ENCODE data around the gene NKD1.

The NKD1 gene

DNA sequence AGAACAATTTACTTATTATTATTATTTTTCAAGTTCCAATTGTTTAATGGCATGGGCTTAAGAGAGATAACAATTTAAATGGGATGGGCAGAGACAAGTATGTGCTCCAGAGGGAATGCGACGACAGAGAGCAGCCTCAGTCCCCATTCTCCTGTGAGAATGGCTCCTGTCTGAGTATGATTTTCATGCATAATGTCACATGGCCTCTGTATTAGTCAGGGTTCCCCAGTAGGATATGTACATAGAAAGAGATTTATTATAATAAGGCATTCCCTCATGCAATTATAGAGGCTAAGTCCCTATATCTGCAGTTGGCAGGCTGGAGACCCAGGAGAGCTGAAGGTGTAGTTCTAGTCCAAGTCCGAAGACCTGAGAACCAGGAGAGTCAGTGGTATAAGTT, 22.9 kb upstream of the NKD1 start:
- Histone ChIP-seq H3K27me3 (ENCODE audit: control insufficient read depth in 3 of 3, insufficient read depth in 3 of 3, low read depth in 1 of 3, low read length in 3 of 3) (no peaks in the 10 kb centered on the region), H3K4ac (ENCODE audit: low read length) (no peak overlapping the region), H3K9me3 (replicated peaks in 1 of 2; ENCODE audit: control insufficient read depth in 2 of 2, insufficient read depth in 1 of 2, low read depth in 1 of 2, low read length in 2 of 2) (peaks cover 3 to 12% of the 10 kb centered on the region in 2 donors), H3K4me3 (ENCODE audit: low read length in 2 of 2) (no peak overlapping the region), H2AK5ac (ENCODE audit: low read depth, low read length) (no peak overlapping the region), H3K4me1 (ENCODE audit: control insufficient read depth in 2 of 2, insufficient read depth in 1 of 2, low read depth in 1 of 2, low read length in 2 of 2) (peaks cover 0 to 2% of the 10 kb centered on the region in 2 donors), H4K91ac (ENCODE audit: low read depth, low read length, poor library complexity) (no peak overlapping the region), H3K27ac (replicated peaks; ENCODE audit: low read length) (no peak overlapping the region), H3K79me1 (ENCODE audit: low read depth, low read length) (no peaks in the 10 kb centered on the region), H3K36me3 (replicated peaks in 1 of 2; ENCODE audit: control insufficient read depth in 2 of 2, insufficient read depth in 2 of 2, low read length in 2 of 2) (no peaks in the 10 kb centered on the region), H3K9ac (ENCODE audit: low read depth, low read length, poor library complexity) (no peak overlapping the region), H3K14ac (ENCODE audit: low read length) (no peak overlapping the region), H3K18ac (ENCODE audit: low read length) (no peak overlapping the region), H2BK12ac (ENCODE audit: low read length) (no peak overlapping the region), H3K23ac (ENCODE audit: low read depth, low read length, poor library complexity) (no peak overlapping the region), H2BK15ac (ENCODE audit: low read length) (no peak overlapping the region), H2BK120ac (ENCODE audit: low read depth, low read length) (no peak overlapping the region), H2BK5ac (ENCODE audit: low read length) (no peak overlapping the region), H2AFZ (ENCODE audit: low read length) (no peak overlapping the region), H3K4me2 (ENCODE audit: insufficient read depth, low read length, poor library complexity, severe bottlenecking) (no peak overlapping the region), H4K8ac (ENCODE audit: low read depth, low read length) (no peak overlapping the region)
- no peak for DNase-seq (ENCODE audit: low spot score)
- no CpG with 5 or more reads among the region's 3 CpGs for WGBS, 2 donors (ENCODE audit: extremely low coverage in 2 of 2, insufficient read length in 2 of 2, insufficient replicate concordance in 1 of 2)

DNA sequence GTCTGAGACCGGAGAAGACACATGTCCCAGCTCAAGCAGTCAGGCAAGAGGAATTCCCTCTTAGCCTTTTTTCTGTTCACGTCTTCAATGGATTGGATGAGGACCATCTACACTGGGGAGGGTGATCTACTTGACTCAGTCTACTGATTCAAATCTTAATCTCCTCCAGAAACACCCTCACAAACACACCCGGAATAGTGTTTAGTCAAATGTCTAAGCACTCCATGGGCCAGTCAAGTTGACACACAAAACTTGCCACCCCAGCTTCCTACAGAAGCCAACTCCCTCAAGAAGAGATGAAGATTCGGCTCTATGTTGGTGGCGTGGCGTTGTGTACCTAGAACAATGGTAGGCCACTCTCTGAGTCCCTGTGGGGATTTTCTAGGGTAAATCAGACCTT, 22.5 kb upstream of the NKD1 start:
- Histone ChIP-seq H2AK5ac (ENCODE audit: low read depth, low read length) (no peak overlapping the region), H4K91ac (ENCODE audit: low read depth, low read length, poor library complexity) (no peak overlapping the region), H2BK12ac (ENCODE audit: low read length) (no peak overlapping the region), H3K4me2 (ENCODE audit: insufficient read depth, low read length, poor library complexity, severe bottlenecking) (no peak overlapping the region), H2BK15ac (ENCODE audit: low read length) (no peak overlapping the region), H2AFZ (ENCODE audit: low read length) (no peak overlapping the region), H3K79me1 (ENCODE audit: low read depth, low read length) (no peaks in the 10 kb centered on the region), H3K18ac (ENCODE audit: low read length) (no peak overlapping the region), H3K14ac (ENCODE audit: low read length) (no peak overlapping the region), H3K4ac (ENCODE audit: low read length) (no peak overlapping the region), H3K36me3 (replicated peaks in 1 of 2; ENCODE audit: control insufficient read depth in 2 of 2, insufficient read depth in 2 of 2, low read length in 2 of 2) (no peaks in the 10 kb centered on the region), H3K23ac (ENCODE audit: low read depth, low read length, poor library complexity) (no peak overlapping the region), H3K4me1 (ENCODE audit: control insufficient read depth in 2 of 2, insufficient read depth in 1 of 2, low read depth in 1 of 2, low read length in 2 of 2) (peaks cover 0 to 2% of the 10 kb centered on the region in 2 donors), H4K8ac (ENCODE audit: low read depth, low read length) (no peak overlapping the region), H3K27ac (replicated peaks; ENCODE audit: low read length) (no peak overlapping the region), H2BK120ac (ENCODE audit: low read depth, low read length) (no peak overlapping the region), H3K9me3 (replicated peaks in 1 of 2; ENCODE audit: control insufficient read depth in 2 of 2, insufficient read depth in 1 of 2, low read depth in 1 of 2, low read length in 2 of 2) (peaks cover 3 to 14% of the 10 kb centered on the region in 2 donors), H3K27me3 (ENCODE audit: control insufficient read depth in 3 of 3, insufficient read depth in 3 of 3, low read depth in 1 of 3, low read length in 3 of 3) (no peaks in the 10 kb centered on the region), H3K4me3 (ENCODE audit: low read length in 2 of 2) (no peak overlapping the region), H3K9ac (ENCODE audit: low read depth, low read length, poor library complexity) (no peak overlapping the region), H2BK5ac (ENCODE audit: low read length) (no peak overlapping the region)
- no peak for DNase-seq (ENCODE audit: low spot score)
- WGBS, 2 donors (ENCODE audit: extremely low coverage in 2 of 2, insufficient read length in 2 of 2, insufficient replicate concordance in 1 of 2): no CpG with 5 or more reads among the region's 6 CpGs

DNA sequence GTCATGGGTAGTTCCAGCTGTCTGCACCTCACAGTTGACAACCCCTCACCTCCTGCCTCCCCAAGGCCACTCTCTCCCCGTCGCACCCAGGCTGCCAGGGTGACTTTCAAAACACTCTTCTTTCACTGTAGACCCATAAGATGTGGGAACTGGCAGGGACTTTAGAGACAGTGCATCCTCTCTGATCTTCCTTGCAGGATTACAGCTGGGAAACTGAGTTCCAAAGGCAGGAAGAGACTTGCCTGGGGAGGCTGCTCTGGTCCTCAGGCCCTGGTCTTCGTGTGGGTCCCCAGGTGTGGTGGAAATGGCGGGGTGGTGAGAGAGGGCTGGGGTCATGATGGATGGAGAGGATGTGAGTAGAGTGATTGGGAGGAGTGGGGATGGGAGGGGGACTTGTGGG, 21.9 kb upstream of the NKD1 start:
- DNase-seq (ENCODE audit: low spot score): no peak
- Histone ChIP-seq H3K18ac (ENCODE audit: low read length) (no peak overlapping the region), H3K9ac (ENCODE audit: low read depth, low read length, poor library complexity) (no peak overlapping the region), H4K8ac (ENCODE audit: low read depth, low read length) (no peak overlapping the region), H3K27ac (replicated peaks; ENCODE audit: low read length) (no peak overlapping the region), H3K14ac (ENCODE audit: low read length) (peak overlapping the region; percentile 42), H3K9me3 (replicated peaks in 1 of 2; ENCODE audit: control insufficient read depth in 2 of 2, insufficient read depth in 1 of 2, low read depth in 1 of 2, low read length in 2 of 2) (peaks cover 5 to 14% of the 10 kb centered on the region in 2 donors), H2AFZ (ENCODE audit: low read length) (no peak overlapping the region), H3K27me3 (ENCODE audit: control insufficient read depth in 3 of 3, insufficient read depth in 3 of 3, low read depth in 1 of 3, low read length in 3 of 3) (peaks cover 0 to under 1% (median 0%) of the 10 kb centered on the region in 3 experiments), H2BK15ac (ENCODE audit: low read length) (no peak overlapping the region), H2AK5ac (ENCODE audit: low read depth, low read length) (no peak overlapping the region), H3K4me1 (ENCODE audit: control insufficient read depth in 2 of 2, insufficient read depth in 1 of 2, low read depth in 1 of 2, low read length in 2 of 2) (peaks cover 0 to 2% of the 10 kb centered on the region in 2 donors), H2BK120ac (ENCODE audit: low read depth, low read length) (no peak overlapping the region), H3K23ac (ENCODE audit: low read depth, low read length, poor library complexity) (no peak overlapping the region), H3K4me2 (ENCODE audit: insufficient read depth, low read length, poor library complexity, severe bottlenecking) (no peak overlapping the region), H3K79me1 (ENCODE audit: low read depth, low read length) (no peaks in the 10 kb centered on the region), H2BK5ac (ENCODE audit: low read length) (no peak overlapping the region), H2BK12ac (ENCODE audit: low read length) (no peak overlapping the region), H3K4ac (ENCODE audit: low read length) (no peak overlapping the region), H3K4me3 (ENCODE audit: low read length in 2 of 2) (peak overlapping the region in 1 of 2 donors; percentile 12), H3K36me3 (replicated peaks in 1 of 2; ENCODE audit: control insufficient read depth in 2 of 2, insufficient read depth in 2 of 2, low read length in 2 of 2) (no peaks in the 10 kb centered on the region), H4K91ac (ENCODE audit: low read depth, low read length, poor library complexity) (no peak overlapping the region)
- no CpG with 5 or more reads among the region's 4 CpGs for WGBS, 2 donors (ENCODE audit: extremely low coverage in 2 of 2, insufficient read length in 2 of 2, insufficient replicate concordance in 1 of 2)

DNA sequence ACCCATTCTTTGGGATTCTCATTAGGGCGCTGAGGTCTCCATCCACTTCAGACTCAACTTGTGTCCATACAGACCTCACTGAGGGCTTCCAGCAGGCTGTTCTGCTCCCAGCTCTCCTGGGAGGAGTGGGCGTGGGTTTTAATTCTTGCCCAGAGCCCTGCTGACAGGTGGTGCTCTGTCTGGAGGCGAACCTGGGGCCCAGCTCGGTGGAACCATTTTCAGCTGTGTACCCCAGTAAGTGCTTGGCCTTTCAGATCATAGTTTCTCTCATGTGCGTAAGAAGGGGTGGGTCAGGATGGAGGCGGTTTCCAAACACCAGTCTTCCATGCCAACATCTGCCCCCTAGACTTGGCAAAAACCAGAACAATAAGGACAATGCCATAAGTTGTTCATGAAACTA, 21.4 kb upstream of the NKD1 start:
- Histone ChIP-seq H2BK12ac (ENCODE audit: low read length) (no peak overlapping the region), H4K91ac (ENCODE audit: low read depth, low read length, poor library complexity) (no peak overlapping the region), H3K79me1 (ENCODE audit: low read depth, low read length) (no peaks in the 10 kb centered on the region), H3K23ac (ENCODE audit: low read depth, low read length, poor library complexity) (no peak overlapping the region), H3K27ac (replicated peaks; ENCODE audit: low read length) (no peak overlapping the region), H3K4me2 (ENCODE audit: insufficient read depth, low read length, poor library complexity, severe bottlenecking) (no peak overlapping the region), H3K9ac (ENCODE audit: low read depth, low read length, poor library complexity) (no peak overlapping the region), H3K9me3 (replicated peaks in 1 of 2; ENCODE audit: control insufficient read depth in 2 of 2, insufficient read depth in 1 of 2, low read depth in 1 of 2, low read length in 2 of 2) (peaks cover 5 to 14% of the 10 kb centered on the region in 2 donors), H3K27me3 (ENCODE audit: control insufficient read depth in 3 of 3, insufficient read depth in 3 of 3, low read depth in 1 of 3, low read length in 3 of 3) (peaks cover 0 to 2% (median 0%) of the 10 kb centered on the region in 3 experiments), H3K14ac (ENCODE audit: low read length) (no peak overlapping the region), H4K8ac (ENCODE audit: low read depth, low read length) (no peak overlapping the region), H3K36me3 (replicated peaks in 1 of 2; ENCODE audit: control insufficient read depth in 2 of 2, insufficient read depth in 2 of 2, low read length in 2 of 2) (no peaks in the 10 kb centered on the region), H2AFZ (ENCODE audit: low read length) (no peak overlapping the region), H2BK15ac (ENCODE audit: low read length) (no peak overlapping the region), H3K4ac (ENCODE audit: low read length) (no peak overlapping the region), H2AK5ac (ENCODE audit: low read depth, low read length) (no peak overlapping the region), H3K18ac (ENCODE audit: low read length) (no peak overlapping the region), H2BK120ac (ENCODE audit: low read depth, low read length) (no peak overlapping the region), H3K4me1 (ENCODE audit: control insufficient read depth in 2 of 2, insufficient read depth in 1 of 2, low read depth in 1 of 2, low read length in 2 of 2) (no peaks in the 10 kb centered on the region), H3K4me3 (ENCODE audit: low read length in 2 of 2) (no peak overlapping the region), H2BK5ac (ENCODE audit: low read length) (no peak overlapping the region)
- DNase-seq (ENCODE audit: low spot score): no peak
- WGBS, 2 donors (ENCODE audit: extremely low coverage in 2 of 2, insufficient read length in 2 of 2, insufficient replicate concordance in 1 of 2): no CpG with 5 or more reads among the region's 6 CpGs

Data from neuronal stem cell (in vitro differentiated cells).